ENCODE results near the gene CTBS. TPM values are rescaled to one million over a fixed set of nuclear protein-coding genes. Genes with fewer than 3 reads are reported as not detected.
A peak's percentile ranks its signal among the peaks of the same experiment; 100 is the strongest.

Gene CTBS
- total and polyA plus RNA-seq, 2 donors, result 7.6 to 12.5 TPM

DNA sequence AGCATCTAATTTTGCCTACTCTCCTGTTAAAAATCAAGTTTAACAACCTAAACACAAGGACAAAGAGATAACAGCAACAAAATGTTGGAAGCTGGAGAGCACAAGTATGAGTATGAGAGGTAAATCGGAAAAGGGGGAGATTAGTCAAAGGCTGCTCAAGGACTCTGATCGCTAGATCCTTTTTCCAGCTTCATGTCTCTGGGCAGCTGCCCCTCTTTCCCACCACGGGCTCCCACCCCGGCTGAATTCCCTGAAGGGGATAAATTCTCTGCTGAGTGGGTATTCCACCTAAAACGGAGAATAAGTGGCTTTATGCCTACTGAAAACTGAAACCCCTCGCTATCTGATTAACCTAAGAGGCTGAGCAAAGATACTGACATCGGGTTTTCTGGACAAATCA is 696 bp upstream of the CTBS start:
- WGBS, result 94% methylated on average over 7 of the region's 7 CpGs
- Histone ChIP-seq H3K27me3 (ENCODE audit: control insufficient read depth in 2 of 2, insufficient read depth in 1 of 2, low read length in 1 of 2) (no peaks in the 10 kb centered on the region), H3K36me3 (ENCODE audit: control insufficient read depth in 2 of 2, insufficient read depth in 2 of 2, low read length in 1 of 2) (peaks cover 3% of the 10 kb centered on the region in 2 donors), H3K4me3 (ENCODE audit: low read length in 2 of 2) (peak overlapping the region in 1 of 2 donors; percentile 69), H3K4me1 (ENCODE audit: control insufficient read depth in 2 of 2, insufficient read depth in 2 of 2, low read length in 2 of 2) (peaks cover 4 to 10% of the 10 kb centered on the region in 2 donors), H3K27ac (ENCODE audit: low read depth in 1 of 2, low read length in 1 of 2) (no peak overlapping the region), H3K9me3 (ENCODE audit: control insufficient read depth in 2 of 2, insufficient read depth in 1 of 2, low read length in 1 of 2) (no peaks in the 10 kb centered on the region)
- no peak for DNase-seq (ENCODE audit: low read depth in 6 of 9, low spot score in 9 of 9)

GRCh38 chr1:84573481-84573966 is 716 bp downstream of the CTBS start:
- Histone ChIP-seq H3K27ac (ENCODE audit: low read depth in 1 of 2, low read length in 1 of 2) (peak overlapping the region; percentile 88 to 100), H3K4me3 (ENCODE audit: low read length in 2 of 2) (peak overlapping the region; percentile 69 to 99), H3K9me3 (ENCODE audit: control insufficient read depth in 2 of 2, insufficient read depth in 1 of 2, low read length in 1 of 2) (no peaks in the 10 kb centered on the region), H3K4me1 (ENCODE audit: control insufficient read depth in 2 of 2, insufficient read depth in 2 of 2, low read length in 2 of 2) (peaks cover 4 to 10% of the 10 kb centered on the region in 2 donors), H3K27me3 (ENCODE audit: control insufficient read depth in 2 of 2, insufficient read depth in 1 of 2, low read length in 1 of 2) (no peaks in the 10 kb centered on the region), H3K36me3 (ENCODE audit: control insufficient read depth in 2 of 2, insufficient read depth in 2 of 2, low read length in 1 of 2) (peaks cover 6 to 7% of the 10 kb centered on the region in 2 donors)
- peak in 1 of 9 donors; percentile 7 for DNase-seq (ENCODE audit: low read depth in 6 of 9, low spot score in 9 of 9)
- 8% methylated on average over 5 of the region's 5 CpGs for WGBS

- H3K9me3 ChIP-seq (ENCODE audit: control insufficient read depth in 2 of 2, insufficient read depth in 1 of 2, low read length in 1 of 2), result no peaks in the 10 kb centered on the region
- 99% methylated on average over 2 of the region's 2 CpGs for WGBS
- no peak overlapping the region for H3K27ac ChIP-seq (ENCODE audit: low read depth in 1 of 2, low read length in 1 of 2)
- peaks cover 7 to 8% of the 10 kb centered on the region in 2 donors for H3K36me3 ChIP-seq (ENCODE audit: control insufficient read depth in 2 of 2, insufficient read depth in 2 of 2, low read length in 1 of 2)
- peaks cover 4 to 10% of the 10 kb centered on the region in 2 donors for H3K4me1 ChIP-seq (ENCODE audit: control insufficient read depth in 2 of 2, insufficient read depth in 2 of 2, low read length in 2 of 2)
- DNase-seq (ENCODE audit: low read depth in 6 of 9, low spot score in 9 of 9), result no peak
- H3K27me3 ChIP-seq (ENCODE audit: control insufficient read depth in 2 of 2, insufficient read depth in 1 of 2, low read length in 1 of 2), result no peaks in the 10 kb centered on the region
- H3K4me3 ChIP-seq (ENCODE audit: low read length in 2 of 2), result no peak overlapping the region
Measured at GRCh38 chr1:84571150-84571535, 3.1 kb downstream of the CTBS start.

DNA sequence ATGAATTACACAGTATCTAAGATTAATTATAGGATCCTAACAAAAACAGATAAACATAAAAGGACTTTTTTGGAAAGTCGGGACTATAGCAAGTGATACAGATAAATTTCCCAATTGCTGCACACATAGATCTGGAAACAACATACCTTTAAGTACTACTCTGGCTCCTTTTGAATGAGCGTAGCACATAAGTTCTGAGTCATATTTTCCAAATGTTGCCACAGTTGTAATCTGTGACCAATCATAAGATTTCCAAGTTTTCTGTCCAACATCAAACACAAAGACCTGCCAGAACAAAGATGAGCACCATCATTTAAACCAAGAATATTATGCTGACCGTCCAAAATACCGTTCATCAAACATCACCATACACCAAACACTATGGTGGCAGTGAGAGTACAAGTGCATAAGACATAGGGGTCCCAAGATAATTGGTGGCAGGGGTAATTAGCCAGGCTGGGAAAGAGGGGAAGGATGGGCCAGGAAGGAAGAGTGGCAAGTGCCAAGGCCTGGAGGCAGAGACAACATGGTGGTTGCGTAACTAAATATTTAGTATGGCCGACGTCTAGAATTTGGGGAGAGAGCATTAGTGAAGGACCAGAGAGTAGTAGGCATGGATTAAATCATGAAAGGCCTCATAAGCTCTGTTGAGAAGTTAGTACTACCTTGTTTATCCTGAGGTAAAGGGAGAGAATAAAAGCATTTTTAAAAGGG is 3.6 kb downstream of the CTBS start:
- no peaks in the 10 kb centered on the region for H3K27me3 ChIP-seq (ENCODE audit: control insufficient read depth in 2 of 2, insufficient read depth in 1 of 2, low read length in 1 of 2)
- H3K36me3 ChIP-seq (ENCODE audit: control insufficient read depth in 2 of 2, insufficient read depth in 2 of 2, low read length in 1 of 2), result peaks cover 7 to 8% of the 10 kb centered on the region in 2 donors
- H3K9me3 ChIP-seq (ENCODE audit: control insufficient read depth in 2 of 2, insufficient read depth in 1 of 2, low read length in 1 of 2), result no peaks in the 10 kb centered on the region
- 98% methylated on average over 7 of the region's 7 CpGs for WGBS
- H3K4me3 ChIP-seq (ENCODE audit: low read length in 2 of 2), result no peak overlapping the region
- peaks cover 4 to 10% of the 10 kb centered on the region in 2 donors for H3K4me1 ChIP-seq (ENCODE audit: control insufficient read depth in 2 of 2, insufficient read depth in 2 of 2, low read length in 2 of 2)
- no peak overlapping the region for H3K27ac ChIP-seq (ENCODE audit: low read depth in 1 of 2, low read length in 1 of 2)
- DNase-seq (ENCODE audit: low read depth in 6 of 9, low spot score in 9 of 9), result no peak

- DNase-seq (ENCODE audit: low read depth in 6 of 9, low spot score in 9 of 9), result no peak
- Histone ChIP-seq H3K36me3 (ENCODE audit: control insufficient read depth in 2 of 2, insufficient read depth in 2 of 2, low read length in 1 of 2) (peaks cover 7 to 8% of the 10 kb centered on the region in 2 donors), H3K27me3 (ENCODE audit: control insufficient read depth in 2 of 2, insufficient read depth in 1 of 2, low read length in 1 of 2) (no peaks in the 10 kb centered on the region), H3K4me1 (ENCODE audit: control insufficient read depth in 2 of 2, insufficient read depth in 2 of 2, low read length in 2 of 2) (peaks cover 4 to 7% of the 10 kb centered on the region in 2 donors), H3K9me3 (ENCODE audit: control insufficient read depth in 2 of 2, insufficient read depth in 1 of 2, low read length in 1 of 2) (no peaks in the 10 kb centered on the region), H3K4me3 (ENCODE audit: low read length in 2 of 2) (no peak overlapping the region), H3K27ac (ENCODE audit: low read depth in 1 of 2, low read length in 1 of 2) (no peak overlapping the region)
Measured at GRCh38 chr1:84569216-84569615, 5.0 kb downstream of the CTBS start.

GRCh38 chr1:84550826-84551225 is 23.4 kb downstream of the CTBS start:
- Histone ChIP-seq H3K27me3 (ENCODE audit: control insufficient read depth in 2 of 2, insufficient read depth in 1 of 2, low read length in 1 of 2) (no peaks in the 10 kb centered on the region), H3K4me1 (ENCODE audit: control insufficient read depth in 2 of 2, insufficient read depth in 2 of 2, low read length in 2 of 2) (no peaks in the 10 kb centered on the region), H3K36me3 (ENCODE audit: control insufficient read depth in 2 of 2, insufficient read depth in 2 of 2, low read length in 1 of 2) (peaks cover 0 to 2% of the 10 kb centered on the region in 2 donors), H3K27ac (ENCODE audit: low read depth in 1 of 2, low read length in 1 of 2) (no peak overlapping the region), H3K4me3 (ENCODE audit: low read length in 2 of 2) (no peak overlapping the region), H3K9me3 (ENCODE audit: control insufficient read depth in 2 of 2, insufficient read depth in 1 of 2, low read length in 1 of 2) (no peaks in the 10 kb centered on the region)
- DNase-seq (ENCODE audit: low read depth in 6 of 9, low spot score in 9 of 9), result no peak
- WGBS, result 98% methylated on average over 2 of the region's 2 CpGs

DNA sequence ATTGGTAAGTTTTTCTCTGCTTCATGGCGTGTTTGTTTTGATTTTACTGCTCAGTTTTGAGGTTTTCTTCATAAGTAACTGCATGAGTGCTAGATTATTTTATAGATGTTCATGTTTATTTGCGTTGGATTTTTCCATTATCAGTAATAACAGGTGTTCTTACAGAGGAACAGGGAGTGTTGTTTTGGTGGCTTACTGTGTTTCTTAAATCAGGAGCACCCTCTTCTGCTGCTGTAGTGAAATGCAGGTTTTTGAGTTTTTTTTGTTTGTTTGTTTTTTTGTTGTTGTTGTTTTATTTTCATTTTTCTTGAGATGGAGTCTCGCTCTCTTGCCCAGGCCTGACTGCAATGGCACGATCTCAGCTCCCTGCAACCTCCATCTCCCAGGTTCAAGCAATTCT is 32.6 kb downstream of the CTBS start:
- no peak overlapping the region for H3K27ac ChIP-seq (ENCODE audit: low read depth in 1 of 2, low read length in 1 of 2)
- H3K4me3 ChIP-seq (ENCODE audit: low read length in 2 of 2), result no peak overlapping the region
- no peaks in the 10 kb centered on the region for H3K27me3 ChIP-seq (ENCODE audit: control insufficient read depth in 2 of 2, insufficient read depth in 1 of 2, low read length in 1 of 2)
- no peaks in the 10 kb centered on the region for H3K4me1 ChIP-seq (ENCODE audit: control insufficient read depth in 2 of 2, insufficient read depth in 2 of 2, low read length in 2 of 2)
- DNase-seq (ENCODE audit: low read depth in 6 of 9, low spot score in 9 of 9), result peak in 1 of 9 donors; percentile 13
- peaks cover 0 to 3% of the 10 kb centered on the region in 2 donors for H3K36me3 ChIP-seq (ENCODE audit: control insufficient read depth in 2 of 2, insufficient read depth in 2 of 2, low read length in 1 of 2)
- WGBS, result 92% methylated on average over 4 of the region's 4 CpGs
- no peaks in the 10 kb centered on the region for H3K9me3 ChIP-seq (ENCODE audit: control insufficient read depth in 2 of 2, insufficient read depth in 1 of 2, low read length in 1 of 2)

GRCh38 chr1:84540759-84541158 is 33.5 kb downstream of the CTBS start:
- H3K36me3 ChIP-seq (ENCODE audit: control insufficient read depth in 2 of 2, insufficient read depth in 2 of 2, low read length in 1 of 2), result peaks cover 0 to 3% of the 10 kb centered on the region in 2 donors
- no peaks in the 10 kb centered on the region for H3K9me3 ChIP-seq (ENCODE audit: control insufficient read depth in 2 of 2, insufficient read depth in 1 of 2, low read length in 1 of 2)
- no peaks in the 10 kb centered on the region for H3K27me3 ChIP-seq (ENCODE audit: control insufficient read depth in 2 of 2, insufficient read depth in 1 of 2, low read length in 1 of 2)
- no peak for DNase-seq (ENCODE audit: low read depth in 6 of 9, low spot score in 9 of 9)
- H3K4me3 ChIP-seq (ENCODE audit: low read length in 2 of 2), result no peak overlapping the region
- WGBS, result 95% methylated on average over 1 of the region's 1 CpG
- H3K4me1 ChIP-seq (ENCODE audit: control insufficient read depth in 2 of 2, insufficient read depth in 2 of 2, low read length in 2 of 2), result no peaks in the 10 kb centered on the region
- no peak overlapping the region for H3K27ac ChIP-seq (ENCODE audit: low read depth in 1 of 2, low read length in 1 of 2)

GRCh38 chr1:84539972-84540371 is 34.3 kb downstream of the CTBS start:
- Histone ChIP-seq H3K4me1 (ENCODE audit: control insufficient read depth in 2 of 2, insufficient read depth in 2 of 2, low read length in 2 of 2) (no peaks in the 10 kb centered on the region), H3K27ac (ENCODE audit: low read depth in 1 of 2, low read length in 1 of 2) (no peak overlapping the region), H3K27me3 (ENCODE audit: control insufficient read depth in 2 of 2, insufficient read depth in 1 of 2, low read length in 1 of 2) (no peaks in the 10 kb centered on the region), H3K4me3 (ENCODE audit: low read length in 2 of 2) (no peak overlapping the region), H3K36me3 (ENCODE audit: control insufficient read depth in 2 of 2, insufficient read depth in 2 of 2, low read length in 1 of 2) (peaks cover 0 to 3% of the 10 kb centered on the region in 2 donors), H3K9me3 (ENCODE audit: control insufficient read depth in 2 of 2, insufficient read depth in 1 of 2, low read length in 1 of 2) (no peaks in the 10 kb centered on the region)
- 94% methylated on average over 3 of the region's 3 CpGs for WGBS
- DNase-seq (ENCODE audit: low read depth in 6 of 9, low spot score in 9 of 9), result no peak

Measured in thymus (tissue), 11 donors.